Measurements from ENCODE around the gene UBE2S.

The UBE2S gene

GRCh38 chr19:55376241-55376933, 31.2 kb downstream of the UBE2S start, which contains the start of gene TMEM190:
Gene TMEM190, plus strand, starts transcription at chr19:55376826. Its CDS starts 28 bp downstream, at chr19:55376854.
- Histone ChIP-seq H3K27me3 (ENCODE audit: insufficient read depth, low read length, poor library complexity) (no peaks in the 10 kb centered on the region), H2AFZ (ENCODE audit: low read depth, low read length) (no peak within 1 kb of the TSS), H4K20me1 (ENCODE audit: insufficient read depth, low read length) (peaks cover 2% of the 10 kb centered on the region; the same call in 1 of the 2 replicates), H3K9me3 (ENCODE audit: insufficient read depth, low read length, severe bottlenecking) (no peaks in the 10 kb centered on the region), H3K9ac (ENCODE audit: low read depth, low read length) (no peak within 1 kb of the TSS), H3K4me3 (ENCODE audit: low read depth in 1 of 2, low read length in 2 of 2) (no peak within 1 kb of the TSS), H3K4me1 (ENCODE audit: insufficient read depth, low read length) (peaks cover under 1% of the 10 kb centered on the region), H3K4me2 (ENCODE audit: insufficient read depth, low read length) (no peak within 1 kb of the TSS), H3K27ac (ENCODE audit: low read length) (no peak within 1 kb of the TSS), H3K79me2 (ENCODE audit: insufficient read depth, low read length) (0 out of 2 replicates have a peak, but pooled peaks cover 1% of the 10 kb centered on the region), H3K36me3 (ENCODE audit: insufficient read depth, low read length) (no peaks in the 10 kb centered on the region)
- TF ChIP-seq CTCF (IDR thresholded peaks at IDR 0.05; ENCODE audit: borderline replicate concordance, extremely low read depth, low read length, poor library complexity, severe bottlenecking) = no peak
- no peak for TF ChIP-seq EZH2 (IDR thresholded peaks at IDR 0.05; ENCODE audit: borderline replicate concordance, low read depth, low read length, severe bottlenecking)
- DNase-seq = no peak
- no peak for ATAC-seq (ENCODE audit: insufficient read depth, low read depth)

- DNase-seq = no peak
- Histone ChIP-seq H3K9me3 (ENCODE audit: insufficient read depth, low read length, severe bottlenecking) (no peaks in the 10 kb centered on the region), H3K36me3 (ENCODE audit: insufficient read depth, low read length) (no peaks in the 10 kb centered on the region), H3K4me3 (ENCODE audit: low read depth in 1 of 2, low read length in 2 of 2) (no peak overlapping the region), H3K4me2 (ENCODE audit: insufficient read depth, low read length) (no peak overlapping the region), H2AFZ (ENCODE audit: low read depth, low read length) (no peak overlapping the region), H3K9ac (ENCODE audit: low read depth, low read length) (no peak overlapping the region), H4K20me1 (ENCODE audit: insufficient read depth, low read length) (peaks cover 2% of the 10 kb centered on the region; the same call in 1 of the 2 replicates), H3K79me2 (ENCODE audit: insufficient read depth, low read length) (no peaks in the 10 kb centered on the region), H3K27me3 (ENCODE audit: insufficient read depth, low read length, poor library complexity) (no peaks in the 10 kb centered on the region), H3K27ac (ENCODE audit: low read length) (no peak overlapping the region), H3K4me1 (ENCODE audit: insufficient read depth, low read length) (no peaks in the 10 kb centered on the region)
- no peak for TF ChIP-seq CTCF (IDR thresholded peaks at IDR 0.05; ENCODE audit: borderline replicate concordance, extremely low read depth, low read length, poor library complexity, severe bottlenecking)
- TF ChIP-seq EZH2 (IDR thresholded peaks at IDR 0.05; ENCODE audit: borderline replicate concordance, low read depth, low read length, severe bottlenecking) = no peak
- ATAC-seq (ENCODE audit: insufficient read depth, low read depth) = no peak
These were observed 33.4 kb downstream of the UBE2S start for GRCh38 chr19:55373993-55374757.

- Histone ChIP-seq H3K4me3 (ENCODE audit: low read depth in 1 of 2, low read length in 2 of 2) (no peak overlapping the region), H4K20me1 (ENCODE audit: insufficient read depth, low read length) (0 out of 2 replicates have a peak, but pooled peaks cover 2% of the 10 kb centered on the region), H3K4me2 (ENCODE audit: insufficient read depth, low read length) (no peak overlapping the region), H3K79me2 (ENCODE audit: insufficient read depth, low read length) (no peaks in the 10 kb centered on the region), H3K27ac (ENCODE audit: low read length) (no peak overlapping the region), H3K36me3 (ENCODE audit: insufficient read depth, low read length) (no peaks in the 10 kb centered on the region), H3K27me3 (ENCODE audit: insufficient read depth, low read length, poor library complexity) (no peaks in the 10 kb centered on the region), H2AFZ (ENCODE audit: low read depth, low read length) (no peak overlapping the region), H3K9me3 (ENCODE audit: insufficient read depth, low read length, severe bottlenecking) (no peaks in the 10 kb centered on the region), H3K9ac (ENCODE audit: low read depth, low read length) (no peak overlapping the region), H3K4me1 (ENCODE audit: insufficient read depth, low read length) (no peaks in the 10 kb centered on the region)
- DNase-seq = no peak
- no peak for TF ChIP-seq EZH2 (IDR thresholded peaks at IDR 0.05; ENCODE audit: borderline replicate concordance, low read depth, low read length, severe bottlenecking)
- TF ChIP-seq CTCF (IDR thresholded peaks at IDR 0.05; ENCODE audit: borderline replicate concordance, extremely low read depth, low read length, poor library complexity, severe bottlenecking) = no peak
- no peak for ATAC-seq (ENCODE audit: insufficient read depth, low read depth)
These were observed 34.1 kb downstream of the UBE2S start for GRCh38 chr19:55373306-55373992.

All from DND-41 (cell line).